Middle frontal gyrus (tissue), 1 donor: ENCODE results near the gene TNNT2.

Source experiments
- DNase-seq: peaks from one replicate; pipeline ENCODE4 v3.0.0-alpha.2; 2015; ENCODE audit warnings: low spot score; ENCODE audit errors: extremely low spot score

TNNT2 gene

DNA sequence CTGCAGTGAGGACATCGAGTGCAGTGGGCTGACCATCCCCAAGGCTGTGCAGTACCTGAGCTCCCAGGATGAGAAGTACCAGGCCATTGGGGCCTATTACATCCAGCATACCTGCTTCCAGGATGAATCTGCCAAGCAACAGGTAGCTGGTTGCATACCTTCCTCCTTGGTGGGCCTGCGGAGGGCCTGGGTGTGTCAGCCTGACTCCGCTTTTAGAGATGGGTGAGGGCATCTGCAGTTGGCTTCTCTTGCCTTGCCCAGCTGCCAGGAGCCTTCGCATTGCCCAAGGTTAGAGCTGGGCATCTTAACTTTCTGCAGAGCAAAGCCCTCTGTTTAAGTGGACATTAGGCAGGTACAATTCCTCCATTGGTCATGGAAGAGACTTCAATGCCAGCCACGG lies 60.9 kb downstream of the TNNT2 start:
- DNase-seq: no peak

- DNase-seq: no peak
These were observed 64.4 kb downstream of the TNNT2 start for GRCh38 chr1:201313086-201313485.

DNA sequence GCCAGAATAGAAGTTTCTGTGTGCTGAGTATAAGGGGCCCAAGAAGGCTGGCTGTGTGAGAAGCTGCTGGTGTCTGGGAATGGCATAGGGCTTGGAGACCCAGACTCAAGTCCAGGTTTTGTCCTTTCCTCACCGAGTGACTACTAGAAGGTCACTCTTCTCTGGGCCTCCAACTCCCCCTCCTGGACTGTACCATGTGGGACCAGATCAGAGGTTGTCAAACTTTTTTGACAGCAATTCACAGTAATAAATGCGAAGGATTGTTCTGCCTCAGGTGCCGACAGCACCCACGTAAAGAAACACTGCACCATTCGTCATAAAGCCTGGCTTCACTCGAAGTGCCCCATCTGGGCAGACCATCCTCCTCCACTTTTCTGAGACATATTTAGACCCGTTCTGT lies 65.2 kb downstream of the TNNT2 start:
- no peak for DNase-seq

- no peak for DNase-seq
These were observed 66.0 kb downstream of the TNNT2 start for GRCh38 chr1:201311356-201312011.

- no peak for DNase-seq
These were observed 66.5 kb downstream of the TNNT2 start for GRCh38 chr1:201310986-201311355.

DNA sequence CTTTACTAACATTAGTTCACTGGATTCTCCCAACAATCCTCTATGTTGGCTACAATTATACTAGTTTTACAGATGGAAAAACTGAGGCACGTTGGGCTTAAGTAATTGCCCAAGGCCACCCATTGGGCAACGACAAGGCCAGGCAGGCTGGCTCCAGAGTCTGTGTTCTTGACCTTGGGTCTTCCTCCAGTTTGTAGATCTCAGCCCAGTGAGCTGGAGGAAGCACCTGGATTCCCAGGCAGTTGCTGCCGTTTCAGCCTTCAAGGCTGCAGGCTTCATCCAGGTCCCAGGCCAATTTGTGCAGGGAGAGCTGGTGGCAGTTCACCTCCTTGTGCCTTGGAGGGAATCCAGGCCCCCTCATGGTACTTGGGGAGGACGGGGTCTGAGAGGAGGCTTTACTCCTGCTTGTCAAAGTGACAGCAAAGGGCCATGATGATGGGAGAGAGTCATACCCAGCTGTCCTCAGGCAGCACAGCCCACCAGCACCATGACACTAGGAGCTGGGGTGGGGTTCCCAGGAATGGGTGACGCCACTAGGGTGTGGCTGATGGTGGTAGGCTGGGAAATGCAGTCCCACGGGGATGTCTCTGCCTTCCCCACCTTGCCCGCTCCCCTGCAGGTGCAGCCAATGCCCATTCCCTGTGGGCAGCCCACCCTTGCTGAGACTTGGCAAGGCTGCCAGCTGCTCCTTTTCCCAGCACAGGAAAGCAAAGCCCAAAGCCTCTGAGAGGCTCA lies 67.1 kb downstream of the TNNT2 start:
- DNase-seq: no peak

- no peak for DNase-seq
These were observed 68.1 kb downstream of the TNNT2 start for GRCh38 chr1:201309416-201309815.
